ENCODE results near the gene VEGFA. TPM values are rescaled to one million over a fixed set of nuclear protein-coding genes. Genes with fewer than 3 reads are reported as not detected.
A peak's percentile ranks its signal among the peaks of the same experiment; 100 is the strongest.

Gene VEGFA
- total RNA-seq, 3 donors from 2014 or later, result 89.4 to 165 (median 94.7) TPM

DNA sequence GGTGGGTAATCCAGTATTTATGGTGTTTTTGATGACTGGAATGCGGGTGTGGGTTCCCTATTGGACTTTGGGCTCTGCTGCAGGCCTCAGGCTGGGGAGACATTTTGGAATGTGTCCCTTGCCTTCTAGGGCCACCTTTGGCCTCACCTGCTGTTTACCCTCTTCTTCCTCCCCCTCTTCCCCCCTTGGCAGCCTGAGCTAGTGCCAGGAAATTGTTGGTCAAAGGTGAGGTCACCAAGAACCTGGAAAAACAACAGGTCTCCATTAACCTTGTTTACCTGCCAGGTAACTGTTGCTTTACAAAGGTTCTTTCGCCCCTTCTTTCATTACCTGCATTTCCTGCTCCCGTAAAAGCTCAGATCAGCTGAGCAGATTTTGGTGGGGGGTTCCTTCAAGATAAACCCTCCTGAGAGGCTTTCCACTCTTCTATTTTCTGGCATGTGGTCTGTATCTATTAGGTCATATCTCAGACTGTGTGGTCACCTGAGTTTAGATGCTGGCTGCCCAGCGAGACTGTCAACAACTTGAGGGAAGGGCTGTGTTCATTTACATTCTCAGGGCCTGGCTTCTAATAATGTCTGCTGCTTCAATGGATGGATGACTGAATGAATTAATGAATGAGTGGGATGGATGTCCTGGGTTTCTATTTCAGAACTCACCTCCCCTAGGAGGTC lies 34.7 kb downstream of the VEGFA start:
- Histone ChIP-seq H3K4me3 (no peak overlapping the region), H3K4me1 (ENCODE audit: low read depth) (peaks cover 42% of the 10 kb centered on the region), H3K36me3 (ENCODE audit: low read depth) (no peaks in the 10 kb centered on the region), H3K9me3 (no peaks in the 10 kb centered on the region)
- intact Hi-C loops (cut with DNase I, micrococcal nuclease), result no loop called here
- TF ChIP-seq, protein P1, sequence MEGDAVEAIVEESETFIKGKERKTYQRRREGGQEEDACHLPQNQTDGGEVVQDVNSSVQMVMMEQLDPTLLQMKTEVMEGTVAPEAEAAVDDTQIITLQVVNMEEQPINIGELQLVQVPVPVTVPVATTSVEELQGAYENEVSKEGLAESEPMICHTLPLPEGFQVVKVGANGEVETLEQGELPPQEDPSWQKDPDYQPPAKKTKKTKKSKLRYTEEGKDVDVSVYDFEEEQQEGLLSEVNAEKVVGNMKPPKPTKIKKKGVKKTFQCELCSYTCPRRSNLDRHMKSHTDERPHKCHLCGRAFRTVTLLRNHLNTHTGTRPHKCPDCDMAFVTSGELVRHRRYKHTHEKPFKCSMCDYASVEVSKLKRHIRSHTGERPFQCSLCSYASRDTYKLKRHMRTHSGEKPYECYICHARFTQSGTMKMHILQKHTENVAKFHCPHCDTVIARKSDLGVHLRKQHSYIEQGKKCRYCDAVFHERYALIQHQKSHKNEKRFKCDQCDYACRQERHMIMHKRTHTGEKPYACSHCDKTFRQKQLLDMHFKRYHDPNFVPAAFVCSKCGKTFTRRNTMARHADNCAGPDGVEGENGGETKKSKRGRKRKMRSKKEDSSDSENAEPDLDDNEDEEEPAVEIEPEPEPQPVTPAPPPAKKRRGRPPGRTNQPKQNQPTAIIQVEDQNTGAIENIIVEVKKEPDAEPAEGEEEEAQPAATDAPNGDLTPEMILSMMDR (IDR thresholded peaks at IDR 0.05), result no peak
- ATAC-seq (peak; percentile 73), DNase-seq (peak in 2 of 3 donors; percentile 78 to 83)

DNA sequence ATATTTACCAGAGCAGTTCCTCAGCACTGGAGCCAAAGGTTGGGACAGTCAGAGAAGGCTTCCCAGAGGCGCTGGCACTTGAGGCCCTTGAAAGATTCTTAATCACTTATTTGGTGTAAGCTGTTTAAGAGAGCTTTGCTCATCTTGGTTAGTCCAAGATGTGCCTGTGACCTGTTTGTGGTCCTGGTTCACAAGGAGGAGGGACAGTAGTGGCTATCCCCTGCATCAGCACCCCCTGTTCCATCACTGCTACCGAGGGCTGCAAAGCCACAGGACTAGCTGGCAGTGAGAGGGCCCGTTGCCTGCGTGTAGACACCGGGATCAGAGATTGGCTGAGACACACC lies 35.7 kb downstream of the VEGFA start:
- DNase-seq (peak in 1 of 3 donors; percentile 64), ATAC-seq (no peak)
- TF ChIP-seq, protein P1 (IDR thresholded peaks at IDR 0.05), result no peak
- no peaks in the 10 kb centered on the region for H3K36me3 ChIP-seq (ENCODE audit: low read depth)
- H3K9me3 ChIP-seq, result no peaks in the 10 kb centered on the region
- intact Hi-C loops (cut with DNase I, micrococcal nuclease), result no loop called here
- H3K4me1 ChIP-seq (ENCODE audit: low read depth), result peaks cover 42% of the 10 kb centered on the region
- no peak overlapping the region for H3K4me3 ChIP-seq

DNA sequence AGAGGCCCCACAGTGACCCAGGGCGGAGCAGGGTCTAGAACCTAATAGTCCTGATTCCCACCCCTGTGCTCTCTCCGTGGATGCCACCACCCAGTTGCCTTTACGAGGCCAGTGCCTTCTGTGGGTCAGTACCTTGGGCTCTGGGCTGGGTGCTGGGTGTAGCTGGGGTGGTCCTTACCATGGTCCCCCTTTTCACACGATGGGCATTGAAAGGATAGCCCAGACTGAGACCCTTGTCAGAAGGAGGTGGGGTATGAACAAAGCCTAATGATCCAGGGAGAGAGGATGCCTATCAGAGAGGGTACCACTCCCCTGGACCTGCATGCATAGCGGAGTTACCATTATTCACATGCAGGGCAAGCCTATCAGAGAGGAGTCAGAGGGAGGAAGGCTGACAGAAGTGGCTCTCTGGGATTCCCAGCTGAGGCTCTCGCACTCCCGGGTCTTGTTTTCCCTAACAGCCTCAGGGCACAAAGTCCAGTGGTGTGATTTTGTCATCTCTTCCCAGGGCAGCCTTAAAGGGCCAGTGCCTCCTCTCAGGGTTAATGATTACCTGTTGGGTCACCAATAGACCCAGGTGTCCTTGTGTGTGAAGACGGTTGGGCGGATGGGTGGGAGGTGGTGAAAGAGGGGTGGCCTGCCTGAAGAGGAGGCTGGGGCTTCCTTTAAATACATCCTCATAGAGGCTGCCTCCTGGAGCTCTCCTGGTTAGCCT lies 36.2 kb downstream of the VEGFA start:
- intact Hi-C loops (cut with DNase I, micrococcal nuclease), result no loop called here
- H3K36me3 ChIP-seq (ENCODE audit: low read depth), result no peaks in the 10 kb centered on the region
- peak; percentile 81 for ATAC-seq
- no peaks in the 10 kb centered on the region for H3K9me3 ChIP-seq
- no peak overlapping the region for H3K4me3 ChIP-seq
- peak; percentile 70 to 90 (median 72) for DNase-seq
- peaks cover 42% of the 10 kb centered on the region for H3K4me1 ChIP-seq (ENCODE audit: low read depth)
- TF ChIP-seq, protein P1 (IDR thresholded peaks at IDR 0.05), result no peak

DNA sequence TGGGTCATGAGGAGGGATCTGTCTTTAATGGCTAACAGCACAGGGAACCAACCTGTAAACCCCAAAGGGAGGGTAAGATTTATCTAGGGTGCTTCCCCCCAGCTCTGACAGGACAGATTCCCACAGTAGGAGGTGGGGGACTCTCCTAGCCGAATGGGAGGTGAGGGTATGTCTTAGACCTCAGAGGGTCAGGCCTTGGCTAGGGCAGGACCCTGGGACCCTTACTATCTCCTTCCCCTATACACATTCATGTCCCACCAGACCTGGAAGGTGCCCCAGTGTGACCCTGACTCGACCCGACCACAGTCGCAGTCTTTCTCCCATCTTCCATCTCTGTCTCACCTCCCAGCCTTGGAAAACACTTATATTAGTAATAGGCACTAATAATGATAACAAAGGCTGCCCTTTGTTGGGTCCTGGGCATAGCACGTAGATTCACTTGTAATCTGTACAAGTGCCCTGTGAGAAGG lies 36.8 kb downstream of the VEGFA start:
- Histone ChIP-seq H3K36me3 (ENCODE audit: low read depth) (no peaks in the 10 kb centered on the region), H3K9me3 (no peaks in the 10 kb centered on the region), H3K4me1 (ENCODE audit: low read depth) (peaks cover 42% of the 10 kb centered on the region), H3K4me3 (no peak overlapping the region)
- intact Hi-C loops (cut with DNase I, micrococcal nuclease), result no loop called here
- DNase-seq, result no peak
- ATAC-seq, result no peak
- TF ChIP-seq, protein P1 (IDR thresholded peaks at IDR 0.05), result no peak

DNA sequence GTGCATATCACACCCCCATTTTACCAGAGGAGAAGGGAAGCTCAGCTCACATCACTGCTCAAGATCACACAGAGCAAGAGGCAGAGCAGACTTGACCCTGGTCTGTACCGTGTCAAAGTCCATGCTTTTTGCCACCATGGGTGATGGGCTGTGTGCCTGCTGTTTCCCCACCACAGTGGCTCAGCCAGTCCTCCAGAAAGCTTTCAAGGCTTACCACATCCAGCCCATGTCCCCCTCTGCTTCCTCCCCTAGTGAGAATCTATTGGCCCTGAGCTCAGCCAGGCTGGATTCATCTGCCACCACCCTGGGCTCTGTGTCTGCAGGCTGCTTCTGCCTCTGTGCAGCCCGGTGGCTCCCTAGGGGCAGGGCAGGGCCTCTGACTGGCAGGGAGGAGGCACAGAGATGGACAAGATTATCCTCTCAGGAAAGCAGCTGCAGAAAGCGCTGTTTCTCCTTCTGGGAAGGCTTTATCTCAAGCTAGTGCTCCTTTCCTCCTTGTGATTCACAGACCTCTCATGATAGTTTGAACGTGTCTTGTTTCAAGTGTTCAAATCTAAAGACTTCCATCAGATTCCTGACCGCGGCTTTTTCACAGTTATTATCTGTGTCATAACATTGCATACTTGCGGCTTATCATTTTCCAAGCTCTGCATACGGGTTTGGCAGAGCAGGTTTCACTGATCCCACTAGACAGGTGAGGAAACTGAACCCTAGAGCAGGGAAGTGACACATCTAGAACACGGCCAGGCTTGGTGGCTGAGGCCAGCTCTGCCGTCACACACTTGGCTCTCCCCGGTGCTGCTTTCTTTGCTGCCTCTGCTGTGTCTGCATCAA lies 37.4 kb downstream of the VEGFA start:
- TF ChIP-seq, protein P1 (IDR thresholded peaks at IDR 0.05), result no peak
- Histone ChIP-seq H3K9me3 (no peaks in the 10 kb centered on the region), H3K4me1 (ENCODE audit: low read depth) (peaks cover 44% of the 10 kb centered on the region), H3K36me3 (ENCODE audit: low read depth) (no peaks in the 10 kb centered on the region), H3K4me3 (no peak overlapping the region)
- DNase-seq, result peak in 2 of 3 donors; percentile 42 to 68
- intact Hi-C loops (cut with DNase I, micrococcal nuclease), result no loop called here
- peak; percentile 34 for ATAC-seq
